Loucy (cell line): ENCODE data around the gene NDUFAF2.

Source experiments
- EZH2phosphoT487 ChIP-seq: fragments of 200-600 bp; IDR thresholded peaks from 2 replicates; pipeline ENCODE4 v1.6.1; 2018; ENCODE audit warnings: antibody characterized with exemption, mild to moderate bottlenecking, moderate library complexity, borderline replicate concordance
- TF ChIP-seq, protein P1 (sequence below): fragments of 200-600 bp; sonication (generic); conservative IDR thresholded peaks from 2 replicates; pipeline ENCODE4 v1.5.1; 2014; ENCODE audit warnings: mild to moderate bottlenecking, antibody characterized with exemption, low read length

DNA sequence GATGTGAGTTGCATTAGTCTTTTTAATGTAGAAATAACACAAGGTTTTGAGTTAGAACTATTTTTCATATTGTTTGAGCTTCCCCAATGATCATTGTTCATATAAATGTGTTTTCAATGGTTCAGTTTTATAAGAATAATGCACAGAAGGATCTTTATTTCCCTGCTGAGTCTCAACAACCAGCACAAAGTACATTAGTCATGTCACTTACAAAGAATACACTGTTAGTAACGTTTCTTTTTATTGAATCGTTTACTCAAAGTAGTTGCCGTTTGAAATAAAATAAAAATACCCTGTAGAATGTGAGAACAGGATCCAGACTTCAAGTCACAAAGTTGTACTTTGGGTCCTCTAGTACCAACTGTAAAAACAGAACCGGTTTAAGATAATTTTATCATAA is 41.6 kb upstream of the NDUFAF2 start:
- TF ChIP-seq, protein P1, sequence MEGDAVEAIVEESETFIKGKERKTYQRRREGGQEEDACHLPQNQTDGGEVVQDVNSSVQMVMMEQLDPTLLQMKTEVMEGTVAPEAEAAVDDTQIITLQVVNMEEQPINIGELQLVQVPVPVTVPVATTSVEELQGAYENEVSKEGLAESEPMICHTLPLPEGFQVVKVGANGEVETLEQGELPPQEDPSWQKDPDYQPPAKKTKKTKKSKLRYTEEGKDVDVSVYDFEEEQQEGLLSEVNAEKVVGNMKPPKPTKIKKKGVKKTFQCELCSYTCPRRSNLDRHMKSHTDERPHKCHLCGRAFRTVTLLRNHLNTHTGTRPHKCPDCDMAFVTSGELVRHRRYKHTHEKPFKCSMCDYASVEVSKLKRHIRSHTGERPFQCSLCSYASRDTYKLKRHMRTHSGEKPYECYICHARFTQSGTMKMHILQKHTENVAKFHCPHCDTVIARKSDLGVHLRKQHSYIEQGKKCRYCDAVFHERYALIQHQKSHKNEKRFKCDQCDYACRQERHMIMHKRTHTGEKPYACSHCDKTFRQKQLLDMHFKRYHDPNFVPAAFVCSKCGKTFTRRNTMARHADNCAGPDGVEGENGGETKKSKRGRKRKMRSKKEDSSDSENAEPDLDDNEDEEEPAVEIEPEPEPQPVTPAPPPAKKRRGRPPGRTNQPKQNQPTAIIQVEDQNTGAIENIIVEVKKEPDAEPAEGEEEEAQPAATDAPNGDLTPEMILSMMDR, result no peak
- TF ChIP-seq EZH2phosphoT487, result no peak
